HG03565 (cell line): ENCODE measurements around the gene GSE1.

Experiments
- ATAC-seq: cut with Tn5 transposase; IDR thresholded peaks from one replicate; pipeline ENCODE4 v1.9.1; 2021; ENCODE audit warnings: mild to moderate bottlenecking, moderate library complexity; ENCODE audit not compliant: unreplicated experiment

Gene GSE1

DNA sequence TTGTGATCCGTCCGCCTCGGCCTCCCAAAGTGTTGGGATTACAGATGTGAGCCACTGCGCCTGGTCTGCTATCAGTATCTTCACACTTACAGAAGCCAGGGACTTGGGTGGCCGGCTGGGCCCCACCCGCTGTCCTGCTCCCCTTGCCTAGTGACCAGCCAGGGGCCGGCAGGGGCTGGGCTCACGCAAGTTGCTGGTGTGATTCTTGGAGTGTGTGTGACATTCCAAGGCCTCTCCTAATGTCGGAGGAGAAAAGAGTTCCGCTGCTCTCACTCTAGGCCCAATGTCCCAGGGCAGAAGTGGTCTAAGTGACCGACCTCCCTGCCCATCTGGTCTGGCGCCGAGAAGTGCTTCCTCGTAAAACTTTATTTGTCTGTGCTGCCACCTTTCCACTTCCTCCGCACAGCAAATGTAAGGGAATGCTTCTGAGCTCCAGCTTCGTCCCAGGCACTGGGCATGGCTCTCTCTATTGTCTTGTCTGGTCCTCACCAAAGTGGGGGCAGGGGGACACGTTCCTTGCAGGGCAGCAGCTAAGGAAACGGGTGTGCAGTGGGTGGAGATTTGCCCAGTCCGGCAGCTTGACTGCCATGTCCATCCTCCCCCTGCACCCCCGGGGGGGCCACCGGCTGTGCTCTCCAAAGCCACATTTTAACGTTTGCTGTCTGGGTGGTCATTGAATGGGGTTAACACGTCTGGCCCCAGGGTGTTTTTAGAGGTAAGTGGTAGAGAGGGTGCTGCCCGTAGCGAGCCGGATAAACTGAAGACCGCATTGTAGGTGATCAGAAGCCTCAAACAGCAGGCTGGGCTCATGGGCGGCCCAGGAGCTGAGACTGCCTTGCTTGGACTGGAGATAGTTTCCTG, 7.8 kb upstream of the GSE1 start:
- ATAC-seq = no peak

DNA sequence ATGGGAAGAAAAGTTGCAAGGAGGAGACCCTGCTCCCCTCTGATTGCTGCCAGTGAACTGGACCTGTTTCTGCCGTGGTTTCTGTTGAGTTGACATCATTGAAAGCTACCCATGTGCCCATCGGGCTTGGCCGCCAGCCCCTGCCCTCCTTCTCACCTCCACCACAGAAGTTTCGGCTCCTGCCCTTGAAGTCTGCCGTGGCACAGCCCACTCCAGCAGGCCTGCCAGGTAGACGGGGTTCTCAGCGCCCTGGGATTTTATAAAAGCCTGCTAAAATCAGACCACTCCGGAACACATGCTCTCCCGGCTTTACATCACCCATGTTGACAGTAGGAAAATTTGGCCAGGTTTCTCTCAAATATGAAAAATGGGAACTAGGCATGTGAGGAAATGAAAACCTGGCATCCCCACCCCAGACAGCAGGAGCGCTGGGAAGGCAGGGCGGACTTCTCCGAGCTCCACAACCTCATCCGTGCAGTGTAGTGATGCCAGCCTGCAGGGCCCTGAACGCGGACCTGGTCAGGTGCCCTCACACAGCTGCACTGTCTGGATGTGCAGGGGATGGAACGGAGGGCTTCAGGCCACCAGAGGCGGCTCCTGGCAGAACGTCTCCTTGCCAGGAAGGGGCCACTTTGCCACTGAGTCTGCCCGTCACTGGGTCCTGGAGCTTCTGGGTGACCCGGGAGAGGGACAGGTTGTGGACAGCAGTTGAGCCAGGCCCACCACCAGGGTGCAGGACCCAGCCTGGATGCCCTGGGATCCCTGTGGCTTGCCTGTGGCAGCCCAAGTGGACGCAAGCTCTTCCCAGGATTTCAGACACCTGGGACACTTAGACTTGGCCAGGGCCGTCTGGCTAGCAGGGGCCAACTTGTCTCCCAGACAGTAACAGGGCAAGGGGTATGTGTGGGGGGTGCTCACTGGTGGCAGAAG, 6.9 kb upstream of the GSE1 start:
- ATAC-seq = no peak

DNA sequence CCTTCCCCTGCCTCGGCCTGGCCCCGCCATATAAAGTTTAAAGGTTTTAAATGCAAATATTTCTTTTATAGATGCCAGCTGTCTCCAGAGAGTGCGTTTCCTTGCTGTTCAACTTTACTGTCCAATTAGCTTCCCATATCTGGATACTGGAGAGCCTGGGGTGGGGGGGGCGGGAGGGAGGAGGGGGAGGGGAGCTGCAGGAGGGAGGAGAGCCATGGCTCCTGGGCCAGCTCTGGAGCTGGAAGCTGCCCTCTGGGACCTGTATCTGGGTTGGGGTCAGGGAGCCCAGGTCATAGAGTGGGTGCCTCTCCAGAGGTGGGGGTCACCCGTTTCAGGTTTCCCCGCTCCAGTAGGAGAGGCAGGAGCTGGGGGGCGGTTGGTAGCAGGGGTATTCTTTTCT, 6.2 kb upstream of the GSE1 start:
- ATAC-seq = no peak

DNA sequence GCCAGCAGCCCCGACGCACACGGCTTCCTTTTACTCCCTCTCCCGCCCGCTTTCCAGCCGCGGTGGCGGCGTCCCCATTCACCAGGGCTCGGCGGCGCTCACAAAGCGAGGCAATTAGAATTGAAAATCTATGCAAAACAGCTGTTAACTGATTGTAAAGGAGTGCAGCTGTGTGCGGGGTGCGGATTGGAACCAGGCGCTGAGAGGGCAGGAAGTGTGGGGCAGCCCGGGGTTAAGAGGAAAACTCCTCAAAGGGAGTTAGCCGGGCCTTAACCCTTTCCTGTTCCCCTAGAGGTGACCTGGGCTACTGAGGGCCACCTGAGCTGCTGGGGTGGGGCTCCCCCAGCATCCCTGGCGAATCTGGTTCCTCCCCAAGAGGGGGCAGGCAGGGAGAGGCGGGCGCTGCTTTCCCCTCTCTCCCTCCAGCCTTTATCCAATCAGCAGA, 5.8 kb upstream of the GSE1 start:
- ATAC-seq = no peak

DNA sequence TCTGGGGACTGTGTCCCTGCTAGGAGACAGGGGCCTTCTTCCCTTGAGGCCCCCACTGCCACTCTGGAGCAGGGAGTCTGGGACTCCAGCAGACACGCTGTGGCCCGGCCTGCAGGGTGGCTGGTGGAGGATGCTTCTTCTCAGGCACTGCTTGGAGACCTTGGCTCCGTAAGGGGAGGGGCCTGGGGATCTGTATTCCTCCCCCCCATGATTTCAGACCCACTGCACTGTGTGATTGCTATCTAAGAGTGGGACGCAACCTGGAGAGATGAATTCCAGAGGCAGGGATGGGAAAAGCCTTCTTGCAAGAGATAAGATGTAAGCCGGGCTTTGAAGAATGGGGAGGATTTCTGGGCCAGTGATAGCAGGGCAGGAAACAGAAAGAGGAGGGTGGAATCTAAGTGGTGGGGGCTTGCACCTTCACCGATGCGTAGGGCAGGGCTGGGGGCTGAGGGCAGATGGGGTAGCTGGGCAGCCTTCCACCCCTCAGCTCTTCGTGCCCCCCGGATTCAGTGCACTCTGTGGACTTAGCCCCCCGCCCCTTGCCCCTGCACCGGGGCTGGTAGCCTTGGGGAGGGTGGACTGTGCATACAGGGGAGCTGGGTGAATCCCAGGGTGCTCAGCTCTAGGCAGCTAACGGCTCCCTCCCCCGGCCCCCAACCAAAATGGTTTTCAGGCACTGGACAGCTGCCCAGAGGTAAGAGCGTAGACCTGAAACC, 5.2 kb upstream of the GSE1 start:
- ATAC-seq = no peak

DNA sequence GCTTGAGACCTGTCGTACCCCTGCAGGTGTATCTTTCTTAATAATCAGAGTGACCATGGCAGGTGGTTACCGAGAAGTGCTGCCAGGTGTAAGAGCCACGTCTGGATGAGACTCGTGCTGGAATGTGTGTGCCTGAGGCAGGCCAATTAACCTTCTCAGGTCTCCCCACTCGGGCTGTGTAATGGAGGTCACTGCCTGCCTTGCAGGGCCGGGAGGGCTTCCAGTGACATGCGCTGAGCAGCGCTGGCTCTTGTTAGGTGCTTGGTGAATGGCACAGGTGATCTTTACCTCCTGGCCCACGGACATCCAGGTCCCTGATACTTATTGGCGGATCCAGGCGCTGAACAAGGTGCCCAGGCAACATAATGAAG, 4.6 kb upstream of the GSE1 start:
- no peak for ATAC-seq

DNA sequence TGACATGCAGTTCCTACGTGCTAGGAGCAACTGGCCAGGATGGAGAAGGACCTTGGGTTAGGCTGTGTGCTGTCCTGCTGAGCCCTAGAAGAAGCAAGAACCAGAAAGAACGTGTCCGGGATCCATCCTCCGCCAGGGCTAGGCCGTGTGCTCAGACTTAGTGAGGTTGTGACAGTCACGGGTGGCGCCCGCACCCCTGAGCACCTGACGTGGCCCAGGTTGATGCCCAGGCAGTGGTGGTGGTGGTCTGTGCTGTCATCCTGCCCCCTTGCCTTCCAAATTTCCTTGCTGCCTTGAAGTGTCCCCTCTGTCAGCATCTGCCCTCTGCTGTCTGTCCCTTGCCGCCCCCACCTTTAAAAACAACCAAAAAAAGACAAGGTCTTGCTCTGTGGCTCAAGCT, 4.2 kb upstream of the GSE1 start:
- ATAC-seq = no peak

DNA sequence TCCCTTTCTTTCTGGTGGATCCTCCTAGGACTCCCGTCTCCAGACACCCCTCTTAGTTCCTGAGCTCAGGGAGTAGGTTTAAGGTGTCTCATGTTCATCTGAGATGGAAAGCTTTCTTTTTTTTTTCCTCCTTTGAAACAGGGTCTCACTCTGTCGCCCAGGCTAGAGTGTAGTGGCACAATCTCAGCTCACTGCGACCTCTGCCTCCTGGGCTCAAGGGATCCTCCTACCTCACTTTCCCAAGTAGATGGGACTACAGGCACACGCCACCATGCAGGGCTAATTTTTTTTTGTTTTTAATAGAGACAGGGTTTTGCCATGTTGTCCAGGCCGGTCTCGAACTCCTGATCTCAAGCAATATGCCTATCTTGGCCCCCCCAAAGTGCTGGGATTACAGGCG, 3.6 kb upstream of the GSE1 start:
- ATAC-seq = no peak

DNA sequence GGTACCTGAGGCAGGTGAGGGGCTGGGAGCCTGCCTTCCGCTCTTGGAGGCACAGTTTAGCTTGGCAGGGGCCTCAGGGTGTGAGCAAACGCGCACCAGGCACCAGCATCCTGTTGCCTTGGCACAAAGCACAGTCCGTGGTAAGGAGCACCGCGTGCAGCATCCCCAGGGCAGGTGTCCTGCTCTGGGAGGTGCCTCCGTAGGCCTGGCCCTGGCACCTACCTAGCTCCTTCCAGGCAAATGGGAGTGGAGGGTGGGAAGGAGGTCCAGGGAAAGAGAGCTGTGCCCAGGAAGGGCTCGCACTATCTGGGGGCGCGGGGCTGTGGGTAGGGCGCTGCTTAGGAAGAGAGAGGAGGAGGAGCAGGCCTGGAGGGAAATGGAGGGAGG, 3.1 kb upstream of the GSE1 start:
- no peak for ATAC-seq

DNA sequence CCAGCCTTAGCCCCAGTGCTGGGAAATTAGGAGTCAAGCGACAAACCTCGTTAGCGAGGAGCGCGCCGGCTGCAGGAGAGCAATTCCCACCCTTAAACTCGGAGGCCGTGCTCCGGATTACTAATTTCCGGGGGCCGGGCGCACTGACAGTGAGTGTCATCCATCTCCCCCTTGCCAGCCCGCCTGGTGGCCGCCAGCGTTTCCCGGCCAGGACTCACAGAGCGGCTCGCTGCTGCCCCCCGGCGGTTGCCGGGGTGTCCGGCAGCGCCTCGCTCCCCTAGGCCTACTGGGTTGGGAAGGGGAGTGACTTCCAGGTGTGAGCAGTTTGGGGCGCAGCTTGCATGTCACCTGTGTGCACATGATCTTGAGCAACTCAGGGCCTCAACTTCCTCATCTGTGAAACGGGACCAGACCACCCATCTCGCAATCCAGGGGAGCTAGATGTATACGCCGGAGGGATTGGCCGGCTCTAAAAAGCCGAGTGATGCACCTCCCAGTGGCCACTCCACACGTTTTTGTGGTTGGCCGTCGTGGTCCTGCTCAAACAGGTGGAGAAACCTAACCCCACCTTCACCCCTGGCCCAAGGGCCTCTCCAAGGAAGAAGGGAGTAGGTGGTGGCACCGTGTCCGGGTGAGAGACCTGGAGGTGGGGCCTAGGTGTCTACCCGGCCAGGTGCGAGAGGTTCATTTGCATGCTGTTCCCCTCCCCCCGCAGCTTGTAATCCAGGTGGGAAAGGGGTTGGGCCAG, 2.5 kb upstream of the GSE1 start:
- ATAC-seq = peak; percentile 34

DNA sequence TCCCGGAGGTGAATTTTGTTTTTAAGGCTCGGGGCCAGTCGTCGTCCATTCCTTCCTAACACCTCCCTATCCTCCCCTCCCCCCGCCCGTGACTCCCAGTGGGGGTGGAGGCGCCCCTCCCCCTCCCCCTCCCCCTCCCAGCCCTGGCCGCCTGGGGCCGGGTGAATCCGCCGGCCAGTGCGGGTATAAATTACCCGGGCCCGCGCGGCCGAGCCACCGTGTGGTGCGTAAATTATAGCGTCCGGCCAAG, 2.0 kb upstream of the GSE1 start:
- ATAC-seq = no peak

DNA sequence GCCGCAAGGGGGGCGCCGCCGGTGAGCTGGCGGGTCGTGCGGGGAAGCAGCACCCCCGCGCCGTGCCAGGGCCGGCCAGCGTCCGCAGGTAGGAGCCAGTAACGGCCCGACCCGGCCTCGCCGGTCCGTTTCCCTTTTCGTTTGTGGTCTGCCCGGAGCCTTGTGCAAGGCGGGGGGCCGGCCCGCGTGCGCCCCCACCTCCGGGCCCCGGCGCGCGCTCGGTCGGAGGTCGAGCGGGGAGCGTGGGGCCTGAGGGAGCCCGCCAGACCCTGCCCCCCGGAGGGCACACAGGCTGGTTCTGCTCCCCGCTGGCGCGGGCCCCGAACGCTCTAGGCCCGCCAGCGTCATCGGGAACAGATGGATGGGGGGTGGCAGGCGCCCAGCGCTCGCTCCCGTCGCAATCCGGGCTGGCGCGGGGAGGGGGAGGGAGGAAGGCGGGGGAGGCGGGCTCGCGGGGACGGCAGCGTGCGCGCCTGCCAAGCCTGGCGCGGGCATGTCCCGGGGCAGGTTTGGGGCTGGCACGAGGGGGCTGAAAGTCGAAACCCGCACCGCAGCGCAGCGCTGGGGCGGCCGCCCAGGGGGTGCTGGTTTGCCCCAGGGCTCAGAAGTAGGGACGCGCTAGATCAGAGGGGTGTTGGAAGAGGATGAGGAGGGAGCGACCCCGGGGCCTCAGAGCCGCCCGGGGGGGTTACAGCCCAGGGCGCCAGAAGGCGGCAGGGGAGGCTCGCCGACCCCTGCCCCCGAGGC, 1.5 kb upstream of the GSE1 start:
- ATAC-seq = no peak

DNA sequence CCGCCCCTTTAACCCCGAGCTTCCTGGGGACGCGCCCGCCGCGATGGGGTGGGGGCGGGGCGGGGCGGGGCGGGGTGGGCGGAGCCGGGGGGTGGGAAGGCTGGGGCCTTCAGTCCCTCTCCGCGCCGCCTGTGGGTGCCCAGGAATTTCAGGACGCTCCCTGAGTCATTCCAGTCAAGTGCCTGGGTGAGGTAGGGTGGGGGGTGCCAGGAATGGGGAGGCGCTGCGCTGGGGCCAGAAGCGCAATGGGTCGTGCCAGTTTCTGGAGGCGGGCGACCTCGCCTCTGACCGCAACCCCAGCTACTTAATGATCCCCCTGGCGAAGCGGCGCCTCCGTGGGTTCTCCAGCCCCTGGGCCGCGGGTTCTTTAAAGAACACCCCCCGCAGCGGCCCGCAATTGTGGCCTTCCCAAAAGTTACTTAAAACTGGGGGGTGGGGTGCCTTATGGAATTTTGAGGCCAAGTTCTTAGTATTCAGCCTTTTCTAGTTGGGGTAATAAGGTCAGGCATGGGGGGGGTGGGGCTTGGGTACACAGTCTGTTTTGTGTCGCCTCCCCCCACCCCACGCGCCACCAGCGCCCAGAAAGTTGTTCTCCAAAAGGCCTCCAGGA, 826 bp upstream of the GSE1 start:
- ATAC-seq = no peak

DNA sequence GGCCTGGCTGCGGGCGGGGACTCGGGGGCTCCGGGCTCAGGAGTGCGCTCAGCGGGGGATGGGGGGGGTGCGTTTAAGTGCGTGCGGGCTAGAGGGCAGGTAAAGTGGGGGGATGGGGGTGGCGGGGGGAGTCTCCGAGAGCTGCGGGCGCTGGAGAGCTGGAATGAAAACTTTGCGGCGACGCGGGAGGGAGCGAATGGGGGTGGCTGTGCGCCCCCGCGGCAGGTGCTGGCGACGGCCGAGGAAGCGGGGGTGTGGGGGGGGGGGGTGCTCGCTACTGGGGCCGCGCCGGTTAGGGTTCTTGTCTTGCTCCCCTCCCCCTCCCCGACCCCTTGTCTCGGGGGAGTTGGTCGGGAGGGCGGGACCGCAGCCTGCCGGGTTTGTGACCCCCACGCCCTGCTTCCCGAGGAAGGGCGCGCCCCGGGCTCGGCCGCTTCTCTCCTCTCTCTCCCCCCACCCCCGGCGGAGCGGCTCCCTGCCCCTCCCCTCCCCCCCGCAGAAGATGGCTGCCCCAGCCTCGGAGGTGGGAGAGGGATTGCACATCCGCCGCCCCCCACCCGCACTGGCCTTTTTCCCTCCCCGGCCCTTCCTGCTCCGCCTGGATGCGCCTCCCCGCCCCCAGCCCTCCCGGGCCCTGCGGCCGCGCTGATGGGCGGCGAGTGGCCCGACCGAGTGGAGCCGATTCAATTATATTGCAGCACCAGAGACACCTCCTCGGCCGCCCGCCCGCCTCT, 649 bp downstream of the GSE1 start:
- ATAC-seq = no peak

DNA sequence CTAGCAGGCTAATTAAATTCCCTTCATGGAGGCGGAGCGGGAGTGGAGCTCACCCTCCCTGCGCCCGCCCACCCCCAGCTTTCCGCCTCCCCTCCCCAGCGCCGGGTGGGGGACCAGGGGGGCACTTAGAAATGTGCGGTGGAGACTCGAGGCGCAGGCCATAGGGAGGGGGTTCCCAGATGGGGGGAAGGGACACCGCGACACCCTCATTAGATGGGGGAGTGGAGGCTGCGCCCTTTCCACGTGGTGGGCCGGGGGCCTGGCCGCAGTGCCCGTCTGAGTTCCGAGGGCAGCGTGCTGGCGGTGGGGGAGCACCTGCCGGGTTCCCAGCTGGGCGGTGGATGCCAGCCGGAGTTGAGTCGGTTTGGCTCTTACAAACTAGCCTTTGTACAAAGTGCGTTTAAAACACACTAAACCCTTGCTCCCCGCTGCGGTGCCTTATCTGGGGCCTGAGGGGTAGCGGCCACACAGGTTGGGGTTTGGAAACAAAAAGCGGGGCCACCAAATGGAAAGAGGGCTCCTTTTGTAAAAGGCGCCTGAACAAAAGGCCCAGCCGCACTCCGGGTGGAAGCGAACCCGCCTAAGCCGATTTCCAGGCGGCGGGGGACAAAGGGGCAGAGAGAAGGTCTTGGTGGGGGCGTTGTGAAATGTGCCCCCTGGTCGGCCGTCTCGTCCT, 1.4 kb downstream of the GSE1 start:
- no peak for ATAC-seq

DNA sequence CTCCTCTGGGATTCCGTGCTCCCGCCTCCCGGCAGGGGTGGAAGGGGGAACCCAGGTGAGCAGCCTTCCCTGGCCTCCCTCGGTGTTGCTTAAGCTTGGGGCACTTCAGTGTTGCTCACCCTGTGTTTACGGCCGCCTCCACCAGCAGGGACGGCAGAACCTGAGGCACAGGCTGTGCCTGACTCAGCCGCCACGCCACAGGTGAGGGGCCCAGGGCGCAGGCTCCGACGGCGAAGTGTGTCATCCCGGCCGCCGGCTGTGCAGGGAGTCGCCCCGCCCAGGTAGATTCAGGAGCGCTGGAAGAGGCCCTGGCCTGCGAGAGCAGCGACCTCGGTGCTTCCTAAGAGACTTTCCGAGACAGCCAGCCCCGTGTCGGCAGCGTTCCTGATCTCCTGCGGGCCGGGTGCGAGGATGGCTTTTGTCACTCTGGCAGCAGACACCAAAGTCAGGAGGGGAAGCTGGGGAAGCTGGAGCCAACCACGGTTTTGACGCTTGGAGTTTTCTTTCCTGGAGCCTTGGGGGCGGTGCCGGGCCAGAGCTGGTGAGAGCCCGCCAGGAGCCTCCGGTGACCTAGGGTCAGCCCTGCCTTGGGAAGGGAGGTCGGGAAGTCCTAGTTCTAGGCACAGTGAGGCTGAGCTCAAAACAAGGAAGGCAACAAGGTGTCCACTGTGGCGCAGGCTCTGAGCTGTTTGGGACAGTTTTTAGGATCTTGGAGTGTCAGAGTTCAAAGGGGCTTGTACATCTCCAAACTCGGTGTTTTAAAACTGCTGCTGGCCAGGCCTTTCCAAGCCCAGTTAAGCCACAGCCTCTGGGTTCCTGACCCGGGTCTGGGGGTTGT, 2.1 kb downstream of the GSE1 start:
- no peak for ATAC-seq

DNA sequence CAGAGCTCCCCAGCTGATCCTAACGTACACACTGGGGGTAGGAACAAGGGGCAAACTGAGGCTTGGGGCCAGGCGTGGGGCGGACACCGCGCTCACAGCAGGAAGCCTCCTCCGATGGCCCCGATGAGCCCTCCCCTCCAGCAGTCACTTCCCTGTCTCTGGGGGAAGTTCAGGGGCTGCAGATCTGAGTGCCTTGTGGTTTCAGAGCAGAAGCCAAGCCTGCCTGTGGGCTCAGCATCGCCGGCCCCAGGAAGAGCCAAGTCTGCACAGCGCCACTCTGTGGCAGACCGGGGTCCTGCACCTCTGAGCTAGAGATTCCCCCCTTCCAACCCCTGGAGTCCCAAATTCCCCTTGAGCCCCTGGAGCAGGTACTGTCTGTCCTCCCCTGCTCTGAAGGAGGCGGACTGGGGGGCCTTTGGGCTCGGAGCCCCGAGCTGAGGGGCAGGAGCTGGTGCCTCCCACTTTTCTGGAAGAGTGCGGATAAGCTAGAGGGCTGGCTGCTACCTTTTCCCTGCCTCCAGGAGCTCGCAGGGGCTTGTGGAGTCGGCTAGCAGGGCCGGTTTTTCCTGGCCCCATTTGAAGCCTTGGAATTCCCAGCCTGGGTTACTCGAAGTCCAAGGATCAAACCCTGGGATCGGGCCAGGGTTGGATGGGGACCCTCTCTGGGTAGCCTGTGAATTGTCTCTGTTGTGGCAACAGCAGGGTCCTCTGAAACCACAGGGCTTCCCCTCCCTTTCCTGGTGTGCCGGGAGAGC, 2.9 kb downstream of the GSE1 start:
- ATAC-seq = no peak
